Activated CD8-positive, alpha-beta T cell treated with anti-CD3 and anti-CD28 coated beads for 36 hours (primary cell): ENCODE results near the gene GABRP. TPM values are rescaled to one million over a fixed set of nuclear protein-coding genes. Genes with fewer than 3 reads are reported as not detected.

Experiments
- ATAC-seq: fragments of 200-7000 bp; cut with Tn5 transposase; one replicate; pipeline ENCODE4 v1.10.0; 2021; ENCODE audit warnings: mild to moderate bottlenecking, moderate library complexity
- CTCF ChIA-PET: fragments of 350-600 bp; sonication (Branson Sonifier 250); formaldehyde crosslinking; loops from one replicate; lab custom pipeline; 2021; ENCODE audit warnings: antibody characterized with exemption; lab: Charles Lee
- POLR2A ChIA-PET: fragments of 350-600 bp; sonication (Branson Sonifier 250); formaldehyde crosslinking; loops from one replicate; lab custom pipeline; 2021; ENCODE audit warnings: antibody characterized with exemption; lab: Charles Lee
- DNase-seq: peaks from one replicate; pipeline ENCODE4 v3.0.0-alpha.2; 2020
- H3K27ac Mint-ChIP-seq: one replicate; pipeline ENCODE4 v1.8.0; 2021; ENCODE audit warnings: mild to moderate bottlenecking, mixed read lengths
- H3K27me3 Mint-ChIP-seq: one replicate; pipeline ENCODE4 v1.8.0; 2021; ENCODE audit warnings: mixed read lengths
- H3K36me3 Mint-ChIP-seq: one replicate; pipeline ENCODE4 v1.8.0; 2021; ENCODE audit warnings: low read depth, mixed read lengths
- H3K4me1 Mint-ChIP-seq: one replicate; pipeline ENCODE4 v1.8.0; 2021; ENCODE audit warnings: low read depth, mixed read lengths
- H3K4me3 Mint-ChIP-seq: one replicate; pipeline ENCODE4 v1.8.0; 2021; ENCODE audit warnings: mild to moderate bottlenecking, moderate library complexity, mixed read lengths
- H3K9me3 Mint-ChIP-seq: one replicate; pipeline ENCODE4 v1.8.0; 2021; ENCODE audit warnings: mixed read lengths
- CTCF ChIP-seq: fragments of 200-600 bp; IDR thresholded peaks from one replicate; pipeline ENCODE4 v1.8.0; 2022; ENCODE audit warnings: antibody characterized with exemption, mild to moderate bottlenecking
- intact Hi-C: fragments of 100-400 bp; cut with micrococcal nuclease; formaldehyde crosslinking; loops from one replicate; pipeline ENCODE4 v1.10.0; 2022
- total RNA-seq, 2 experiments: library from RNA; stranded (reverse); gene quantifications; one replicate each; pipeline ENCODE4 v1.2.3, GENCODE V29; 2021

Gene GABRP
- total RNA-seq, 2 experiments from 2014 or later, result not detected

- POLR2A ChIA-PET, result no interaction called here
- Mint-ChIP-seq H3K27ac (no peak overlapping the region), H3K36me3 (no peaks in the 10 kb centered on the region), H3K4me3 (no peak overlapping the region), H3K27me3 (peaks cover 2% of the 10 kb centered on the region), H3K4me1 (no peaks in the 10 kb centered on the region), H3K9me3 (no peaks in the 10 kb centered on the region)
- CTCF ChIA-PET, result no interaction called here
- intact Hi-C loops, result no loop called here
- DNase-seq (no peak), ATAC-seq (no peak)
- no peak for TF ChIP-seq CTCF
Observed at GRCh38 chr5:170757182-170757601, 26.3 kb upstream of the GABRP start.

GRCh38 chr5:170757669-170758068, 25.9 kb upstream of the GABRP start:
- Mint-ChIP-seq H3K27ac (no peak overlapping the region), H3K4me1 (no peaks in the 10 kb centered on the region), H3K9me3 (no peaks in the 10 kb centered on the region), H3K36me3 (no peaks in the 10 kb centered on the region), H3K4me3 (no peak overlapping the region), H3K27me3 (peaks cover under 1% of the 10 kb centered on the region)
- intact Hi-C loops, result no loop called here
- DNase-seq (no peak), ATAC-seq (no peak)
- TF ChIP-seq CTCF, result no peak
- ChIA-PET POLR2A (no interaction called here), CTCF (no interaction called here)

GRCh38 chr5:170758481-170758880, 25.0 kb upstream of the GABRP start:
- Mint-ChIP-seq H3K4me3 (no peak overlapping the region), H3K27ac (no peak overlapping the region), H3K4me1 (no peaks in the 10 kb centered on the region), H3K9me3 (no peaks in the 10 kb centered on the region), H3K36me3 (no peaks in the 10 kb centered on the region), H3K27me3 (no peaks in the 10 kb centered on the region)
- DNase-seq (no peak), ATAC-seq (no peak)
- ChIA-PET POLR2A (no interaction called here), CTCF (no interaction called here)
- intact Hi-C loops, result no loop called here
- no peak for TF ChIP-seq CTCF

GRCh38 chr5:170760113-170760512, 23.4 kb upstream of the GABRP start:
- no peak for TF ChIP-seq CTCF

GRCh38 chr5:170761048-170761707, 22.3 kb upstream of the GABRP start:
- H3K27ac Mint-ChIP-seq, result no peak overlapping the region
- no peaks in the 10 kb centered on the region for H3K36me3 Mint-ChIP-seq
- no peak for TF ChIP-seq CTCF
- ATAC-seq (no peak), DNase-seq (no peak)
- no peak overlapping the region for H3K4me3 Mint-ChIP-seq
- H3K4me1 Mint-ChIP-seq, result no peaks in the 10 kb centered on the region
- intact Hi-C loops, result no loop called here
- no peaks in the 10 kb centered on the region for H3K27me3 Mint-ChIP-seq
- H3K9me3 Mint-ChIP-seq, result no peaks in the 10 kb centered on the region
- CTCF ChIA-PET, result no interaction called here
- POLR2A ChIA-PET, result no interaction called here

More at GRCh38 chr5:170760113-170760512, 23.4 kb upstream of the GABRP start:
- intact Hi-C loops, result no loop called here
- ATAC-seq, result no peak
- POLR2A ChIA-PET, result no interaction called here
- Mint-ChIP-seq H3K36me3 (no peaks in the 10 kb centered on the region), H3K9me3 (no peaks in the 10 kb centered on the region), H3K27me3 (no peaks in the 10 kb centered on the region), H3K4me3 (no peak overlapping the region), H3K4me1 (no peaks in the 10 kb centered on the region), H3K27ac (no peak overlapping the region)
- CTCF ChIA-PET, result no interaction called here
- no peak for DNase-seq
